Measurements from ENCODE around the gene HAO1.
"Not testable (repeated sequence)": the region's sequence is repeated elsewhere in the genome, so short reads cannot be mapped to it uniquely, and the experiment has no call there.

HAO1 gene

GRCh38 chr20:7940341-7940740 lies at the start of gene HAO1:
Gene HAO1 (minus strand): TSS chr20:7940458. CDS start chr20:7940422, 36 bp downstream.
- DNase-seq = no peak

- DNase-seq = no peak
Measured at GRCh38 chr20:7989379-7989778, 49.1 kb upstream of the HAO1 start.

- no peak for DNase-seq
Measured at GRCh38 chr20:7985916-7986315, 45.7 kb upstream of the HAO1 start.

GRCh38 chr20:7984192-7984591 lies 43.9 kb upstream of the HAO1 start:
- DNase-seq = no peak

GRCh38 chr20:7981374-7981773 lies 41.1 kb upstream of the HAO1 start:
- no peak for DNase-seq

GRCh38 chr20:7980332-7981046 lies 40.2 kb upstream of the HAO1 start:
- DNase-seq = peak; percentile 24

- DNase-seq = no peak
Measured at GRCh38 chr20:7977709-7978108, 37.5 kb upstream of the HAO1 start.

DNA sequence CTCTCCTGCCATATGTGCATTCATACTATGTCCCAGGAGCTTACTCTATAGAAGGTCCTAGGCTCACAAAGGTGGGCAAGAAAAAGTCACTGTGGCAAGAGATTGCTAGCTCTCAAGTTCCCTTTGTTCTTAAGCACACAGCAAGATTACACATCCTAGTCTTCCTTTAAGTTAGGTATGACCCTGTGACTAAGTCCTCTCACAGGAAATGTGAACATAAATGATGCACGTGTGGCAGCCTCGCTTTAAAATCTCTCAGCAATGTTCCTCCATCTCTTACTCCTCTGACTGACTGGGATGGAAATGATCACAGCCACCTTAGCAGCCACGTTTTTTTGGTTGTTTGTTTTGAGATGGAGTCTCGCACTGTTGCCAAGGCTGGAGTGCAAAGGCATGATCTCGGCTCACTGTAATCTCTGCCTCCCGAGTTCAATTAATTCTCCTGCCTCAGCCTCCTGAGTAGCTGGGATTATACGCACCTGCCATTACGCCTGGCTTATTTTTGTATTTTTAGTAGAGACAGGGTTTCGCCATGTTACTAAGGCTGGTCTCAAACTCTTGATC lies 35.7 kb upstream of the HAO1 start:
- no peak for DNase-seq

GRCh38 chr20:7974785-7975435 lies 34.7 kb upstream of the HAO1 start:
- no peak for DNase-seq

GRCh38 chr20:7971536-7972280 lies 31.4 kb upstream of the HAO1 start:
- no peak for DNase-seq

- no peak for DNase-seq
Measured at GRCh38 chr20:7967199-7967844, 27.1 kb upstream of the HAO1 start.

GRCh38 chr20:7966176-7966575 lies 25.9 kb upstream of the HAO1 start:
- DNase-seq = no peak

- no peak for DNase-seq
Measured at GRCh38 chr20:7959484-7959883, 19.2 kb upstream of the HAO1 start.

DNA sequence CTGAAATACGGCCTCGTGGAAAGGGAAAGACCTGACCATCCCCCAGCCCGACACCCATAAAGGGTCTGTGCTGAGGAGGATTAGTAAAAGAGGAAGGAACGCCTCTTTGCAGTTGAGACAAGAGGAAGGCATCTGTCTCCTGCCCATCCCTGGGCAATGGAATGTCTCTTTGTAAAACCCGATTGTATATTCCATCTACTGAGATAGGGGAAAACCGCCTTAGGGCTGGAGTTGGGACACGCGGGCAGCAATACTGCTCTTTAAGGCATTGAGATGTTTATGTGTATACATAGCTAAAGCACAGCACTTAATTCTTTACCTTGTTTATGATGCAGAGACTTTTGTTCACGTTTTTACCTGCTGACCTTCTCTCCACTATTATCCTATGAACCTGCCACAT lies 16.3 kb upstream of the HAO1 start:
- DNase-seq = not testable (repeated sequence)

- DNase-seq = no peak
Measured at GRCh38 chr20:7950387-7950786, 10.1 kb upstream of the HAO1 start.

DNA sequence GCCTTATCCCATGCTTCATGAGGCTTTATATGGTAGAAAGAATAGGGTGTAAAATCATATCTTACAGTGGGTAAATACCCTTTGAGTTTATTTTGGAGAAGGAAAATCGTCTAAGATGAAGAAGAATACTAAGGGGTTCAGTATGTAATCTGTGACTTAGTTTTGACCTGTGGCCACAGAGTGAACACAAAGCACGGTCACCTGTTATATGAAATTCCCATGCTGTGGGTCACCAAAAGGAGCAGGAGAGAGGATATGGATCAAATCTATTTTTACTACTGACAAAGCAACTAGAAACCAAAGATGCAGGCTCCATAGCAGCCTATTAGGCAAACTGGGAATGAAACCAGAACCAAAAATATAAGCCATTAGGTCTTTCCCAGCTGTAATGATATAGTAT lies 3.6 kb upstream of the HAO1 start:
- DNase-seq = no peak

DNA sequence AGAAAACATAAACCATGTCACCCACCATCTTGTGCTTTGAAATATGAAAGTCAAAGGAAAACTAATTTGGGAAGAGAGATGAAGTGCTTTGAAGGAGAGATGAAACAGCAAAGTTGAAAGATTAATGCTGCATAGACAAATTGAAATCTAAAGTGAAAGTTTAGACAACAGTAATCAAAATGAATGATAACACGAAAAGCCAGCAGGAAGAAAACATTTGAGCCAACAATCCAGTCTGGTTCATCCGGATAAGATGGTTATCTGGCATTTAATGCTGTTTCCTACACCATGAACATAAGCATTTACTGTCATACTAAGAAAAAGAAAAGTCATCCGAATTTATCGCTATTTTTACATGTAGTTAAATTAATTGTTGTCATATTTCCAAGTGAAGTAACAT lies 595 bp downstream of the HAO1 start:
- no peak for DNase-seq

GRCh38 chr20:7938058-7938457 lies 2.2 kb downstream of the HAO1 start:
- DNase-seq = no peak

- no peak for DNase-seq
Measured at GRCh38 chr20:7937328-7937727, 2.9 kb downstream of the HAO1 start.

DNA sequence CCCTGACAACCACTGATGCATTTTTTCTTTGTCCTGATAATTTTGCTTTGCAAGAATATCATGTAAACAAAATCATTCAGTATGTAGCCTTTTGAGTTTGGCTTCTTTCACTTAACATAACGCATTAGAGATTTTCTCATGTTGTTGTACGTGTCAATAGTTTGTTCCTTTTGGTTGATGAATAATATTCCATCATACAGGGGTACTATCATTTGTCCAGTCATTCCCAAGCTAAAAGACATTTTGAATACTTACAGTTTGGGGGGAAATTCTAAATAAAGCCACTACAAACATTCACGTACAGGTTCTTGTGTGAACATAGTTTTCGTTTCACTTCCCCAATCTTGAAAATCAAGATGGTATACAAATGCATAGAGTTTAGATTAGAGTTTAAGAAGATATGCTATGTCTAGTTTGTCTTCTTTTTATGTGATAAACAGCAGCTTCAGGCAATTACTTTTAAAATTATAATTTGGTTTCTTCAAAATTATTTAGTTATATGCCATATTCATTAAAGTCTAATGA lies 5.2 kb downstream of the HAO1 start:
- DNase-seq = no peak

GRCh38 chr20:7933346-7933745 lies 6.9 kb downstream of the HAO1 start:
- DNase-seq = no peak

DNA sequence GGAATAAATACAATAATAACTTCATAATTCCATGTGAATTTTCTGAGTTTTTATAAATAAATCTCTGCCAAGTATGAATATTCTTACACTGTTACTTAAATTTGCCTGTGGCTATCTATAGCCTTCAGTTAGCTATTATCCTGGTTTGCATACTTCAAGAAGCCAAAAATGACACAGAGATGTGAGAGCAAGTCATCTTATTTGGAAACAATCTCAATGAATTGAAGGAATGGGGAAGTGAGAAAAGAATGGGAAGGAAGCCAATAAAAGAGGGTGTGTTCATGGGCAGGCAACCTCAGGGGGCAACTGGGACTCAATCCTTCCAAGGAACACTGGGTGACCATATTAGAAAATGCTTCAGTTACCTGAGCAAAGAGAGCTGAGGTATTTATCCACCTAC lies 9.9 kb downstream of the HAO1 start:
- no peak for DNase-seq

DNA sequence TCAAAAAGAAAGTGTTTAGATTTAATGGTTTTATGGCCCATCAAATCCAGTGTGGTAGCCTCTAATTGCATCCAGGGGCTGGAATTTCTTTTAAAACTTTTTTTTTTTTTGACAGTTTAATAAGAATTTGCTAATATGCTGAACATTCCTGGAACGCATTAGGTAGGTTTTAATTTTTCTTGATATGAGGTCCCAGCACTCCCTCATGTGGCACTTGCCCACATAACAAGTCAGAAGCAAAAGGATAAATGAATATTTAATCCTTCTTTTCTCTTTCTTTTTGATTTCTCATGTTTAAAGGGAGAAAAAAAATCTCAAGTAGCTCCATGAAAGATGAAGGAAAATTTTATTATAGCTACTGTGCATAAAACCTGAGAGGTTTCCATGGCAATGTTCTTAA lies 13.5 kb downstream of the HAO1 start:
- no peak for DNase-seq
